Stomach (tissue), 9 donors: Measurements from ENCODE around the gene NRIP2. TPM values are rescaled to one million over a fixed set of nuclear protein-coding genes. Genes with fewer than 3 reads are reported as not detected.

ENCODE experiments used
- DNase-seq, 2 donors: peaks; one replicate each; pipeline versions ENCODE4 v3.0.0 to v3.0.0-alpha.2; 2013 to 2019
- H3K27ac ChIP-seq, 5 donors: fragments of 200-600 bp in 4 of 5; sonication (generic) in 4 of 5; one replicate each; pipeline ENCODE4 v1.5.1; 2013 to 2019; ENCODE audit warnings: mild to moderate bottlenecking in 1 of 5, moderate library complexity in 1 of 5
- H3K27me3 ChIP-seq, 3 donors: fragments of 200-600 bp; sonication (generic); one replicate each; pipeline ENCODE4 v1.5.1; 2017 to 2019; ENCODE audit warnings: mixed run types in 1 of 3
- H3K36me3 ChIP-seq, 4 donors: fragments of 200-600 bp; sonication (generic); 1 replicate in 3 of 4; 2 replicates in 1 of 4; pipeline ENCODE4 v1.5.1; 2016 to 2019
- H3K4me1 ChIP-seq, 4 donors: fragments of 200-600 bp; sonication (generic); one replicate each; pipeline ENCODE4 v1.5.1; 2016 to 2019
- H3K4me3 ChIP-seq, 4 donors: fragments of 200-600 bp; sonication (generic) in 3 of 4; one replicate each; pipeline ENCODE4 v1.5.1; 2016 to 2019; ENCODE audit warnings: mild to moderate bottlenecking in 1 of 4
- H3K9me3 ChIP-seq, 4 donors: fragments of 200-600 bp; sonication (generic); one replicate each; pipeline ENCODE4 v1.5.1; 2016 to 2019
- EP300 ChIP-seq: sonication (generic); formaldehyde crosslinking; IDR thresholded peaks from one replicate; pipeline ENCODE4 v1.6.1; 2017; ENCODE audit warnings: antibody characterized with exemption
- POLR2A ChIP-seq, 4 donors: fragments of 450-650 bp; IDR thresholded peaks; one replicate each; pipeline ENCODE4 v1.6.1; 2016; ENCODE audit warnings: antibody characterized with exemption in 4 of 4, control low read depth in 2 of 4, mild to moderate bottlenecking in 1 of 4, moderate library complexity in 1 of 4
- POLR2AphosphoS5 ChIP-seq, 3 donors: sonication (generic); formaldehyde crosslinking; IDR thresholded peaks; one replicate each; pipeline ENCODE4 v1.6.1; 2016; ENCODE audit warnings: antibody characterized with exemption in 3 of 3
- WGBS, 5 donors: extraction: QIAGEN DNeasy Blood & Tissue Kit in 3 of 5; methylation state at CpG; one replicate each; pipeline versions ENCODE4 v1.1.5 to v1.1.7; 2013 to 2018; 5-methylcytosine and 5-hydroxymethylcytosine counted together
- intact Hi-C: fragments of 100-400 bp; cut with DNase I; formaldehyde crosslinking; loops from one replicate; pipeline ENCODE4 v1.15.1; 2023; ENCODE audit warnings: low total_unique reads
- polyA plus RNA-seq, 3 donors: library from polyadenylated mRNA; stranded (reverse); fragments of 200-250 nt; gene quantifications; one replicate each; pipeline ENCODE4 v1.2.3, GENCODE V29; 2013
- total RNA-seq, 5 donors: library from RNA; depleted of rRNA; stranded (reverse); fragments of >200 nt; gene quantifications; one replicate each; pipeline versions ENCODE4 v1.1.0 to v1.2.3, GENCODE V29; 2014 to 2016
- TF ChIP-seq, protein P1 (sequence below), 7 experiments: fragments of 450-650 bp in 4 of 7; fragments of 200-600 bp in 3 of 7; sonication (generic) in 3 of 7; IDR thresholded peaks; one replicate each; pipeline ENCODE4 v1.5.1; 2016 to 2019; ENCODE audit warnings: antibody characterized with exemption in 7 of 7, control low read depth in 2 of 7, mild to moderate bottlenecking in 1 of 7
- donor health status: healthy with polysubstance abuse.
- donor health status: Bipolar disorder and iron deficiency.
- donor health status: healthy.

The NRIP2 gene
- total and polyA plus RNA-seq, 8 donors = 0.31 to 24.3 (median 0.89) TPM; not detected in 2

DNA sequence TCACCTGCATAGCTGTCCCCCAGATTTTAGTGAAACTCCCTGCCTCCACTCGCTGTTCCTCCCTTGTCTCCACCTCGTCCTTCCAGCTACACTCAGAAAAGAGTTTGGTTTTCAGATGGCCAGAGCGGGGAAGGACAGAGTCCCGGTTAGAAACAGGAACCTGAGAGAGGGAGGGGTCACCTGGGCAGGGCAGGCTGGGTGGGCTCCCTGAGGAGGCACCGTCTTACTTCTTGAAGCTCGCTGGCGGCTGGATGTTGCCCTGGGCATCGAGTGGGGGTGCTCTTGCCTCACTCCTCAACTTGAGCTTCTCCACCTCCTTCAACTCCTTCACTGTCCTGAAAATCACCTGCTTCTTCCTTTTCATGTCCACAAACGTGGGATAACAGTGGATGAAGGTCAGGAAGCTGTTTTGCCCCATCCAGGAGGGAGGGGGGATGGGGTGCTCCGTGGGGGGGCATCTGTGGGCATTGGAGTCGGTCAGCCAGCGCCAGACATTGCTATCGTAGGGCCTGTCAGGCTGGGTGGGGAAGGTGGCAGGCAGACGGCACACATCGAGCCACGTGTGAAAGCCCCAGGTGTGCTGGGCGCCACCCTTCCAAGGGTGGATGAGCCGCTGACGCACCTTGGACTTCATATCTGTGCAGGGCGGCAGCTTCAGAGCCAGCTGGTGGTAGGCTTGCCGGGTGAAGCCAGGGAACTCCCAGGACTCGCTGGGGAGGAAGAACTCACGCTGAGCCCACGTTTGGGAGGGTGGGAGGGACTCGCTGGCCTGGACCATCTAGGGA lies 20.0 kb upstream of the NRIP2 start:
- Histone ChIP-seq H3K36me3 (peaks cover 0 to 30% (median 14%) of the 10 kb centered on the region in 4 donors), H3K9me3 (no peaks in the 10 kb centered on the region), H3K4me3 (no peak overlapping the region), H3K27ac (no peak overlapping the region), H3K4me1 (peaks cover 0 to 5% (median 0%) of the 10 kb centered on the region in 4 donors), H3K27me3 (no peaks in the 10 kb centered on the region)
- TF ChIP-seq POLR2AphosphoS5 (IDR thresholded peaks at IDR 0.05) (no peak), EP300 (no peak), POLR2A (IDR thresholded peaks at IDR 0.05) (no peak)
- TF ChIP-seq, protein P1, sequence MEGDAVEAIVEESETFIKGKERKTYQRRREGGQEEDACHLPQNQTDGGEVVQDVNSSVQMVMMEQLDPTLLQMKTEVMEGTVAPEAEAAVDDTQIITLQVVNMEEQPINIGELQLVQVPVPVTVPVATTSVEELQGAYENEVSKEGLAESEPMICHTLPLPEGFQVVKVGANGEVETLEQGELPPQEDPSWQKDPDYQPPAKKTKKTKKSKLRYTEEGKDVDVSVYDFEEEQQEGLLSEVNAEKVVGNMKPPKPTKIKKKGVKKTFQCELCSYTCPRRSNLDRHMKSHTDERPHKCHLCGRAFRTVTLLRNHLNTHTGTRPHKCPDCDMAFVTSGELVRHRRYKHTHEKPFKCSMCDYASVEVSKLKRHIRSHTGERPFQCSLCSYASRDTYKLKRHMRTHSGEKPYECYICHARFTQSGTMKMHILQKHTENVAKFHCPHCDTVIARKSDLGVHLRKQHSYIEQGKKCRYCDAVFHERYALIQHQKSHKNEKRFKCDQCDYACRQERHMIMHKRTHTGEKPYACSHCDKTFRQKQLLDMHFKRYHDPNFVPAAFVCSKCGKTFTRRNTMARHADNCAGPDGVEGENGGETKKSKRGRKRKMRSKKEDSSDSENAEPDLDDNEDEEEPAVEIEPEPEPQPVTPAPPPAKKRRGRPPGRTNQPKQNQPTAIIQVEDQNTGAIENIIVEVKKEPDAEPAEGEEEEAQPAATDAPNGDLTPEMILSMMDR (IDR thresholded peaks at IDR 0.05) = no peak
- intact Hi-C loops = loop anchor here (10.0 kb wide), 2 partner anchors 90 to 180 kb away; no protein-coding TSS in a partner anchor
- 74 to 87% (median 86%) methylated on average over 24 to 25 of the region's 25 CpGs for WGBS, 5 donors
- peak in 1 of 2 donors; percentile 71 for DNase-seq

DNA sequence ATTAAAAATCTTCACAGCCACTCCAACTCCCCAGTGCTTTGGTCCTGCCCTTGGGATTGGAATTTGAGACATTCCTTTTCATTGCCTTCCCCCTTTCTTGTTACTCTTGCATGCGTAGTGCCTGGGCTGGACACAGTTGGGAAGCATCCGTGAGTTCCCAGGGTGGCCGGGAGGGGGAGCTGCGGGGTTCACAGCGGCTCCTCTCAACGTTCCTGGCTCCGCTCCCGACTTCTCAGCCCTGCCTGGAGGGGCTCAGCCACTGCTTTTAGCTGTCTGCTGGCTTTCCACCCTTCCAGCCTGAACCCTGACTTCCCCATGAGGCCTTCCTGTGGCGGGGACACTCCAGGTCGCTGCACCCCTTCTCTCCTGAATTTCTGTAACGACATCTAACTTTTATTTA lies 18.8 kb upstream of the NRIP2 start:
- intact Hi-C loops = loop anchor here (10.0 kb wide), 2 partner anchors 91 to 181 kb away; no protein-coding TSS in a partner anchor

DNA sequence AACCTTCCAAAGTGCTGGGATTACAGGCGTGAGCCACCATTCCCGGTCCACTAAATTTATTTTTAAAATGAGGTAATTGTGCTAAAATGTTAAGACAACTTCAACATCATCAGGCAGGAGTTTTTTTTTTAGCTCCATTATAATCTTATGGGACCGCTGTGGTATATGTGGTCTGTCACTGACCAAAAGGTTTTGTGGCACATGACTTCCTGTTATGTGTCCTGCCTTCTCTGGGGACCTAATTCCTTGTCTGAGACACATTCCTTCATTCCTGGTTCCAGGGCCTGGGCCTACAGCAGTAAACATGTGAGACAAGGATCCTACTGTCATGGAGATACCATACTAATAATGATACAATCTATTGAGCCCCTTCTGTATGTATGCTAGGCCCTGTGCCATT lies 17.1 kb upstream of the NRIP2 start:
- Histone ChIP-seq H3K27me3 (no peaks in the 10 kb centered on the region), H3K27ac (no peak overlapping the region), H3K4me1 (peaks cover 0 to 13% (median 0%) of the 10 kb centered on the region in 4 donors), H3K9me3 (no peaks in the 10 kb centered on the region), H3K36me3 (peaks cover 0 to 11% (median under 1%) of the 10 kb centered on the region in 4 donors), H3K4me3 (no peak overlapping the region)
- TF ChIP-seq, protein P1 (IDR thresholded peaks at IDR 0.05) = no peak
- TF ChIP-seq EP300 (no peak), POLR2AphosphoS5 (IDR thresholded peaks at IDR 0.05) (no peak), POLR2A (IDR thresholded peaks at IDR 0.05) (no peak)
- intact Hi-C loops = loop anchor here (10.0 kb wide), 2 partner anchors 93 to 183 kb away; no protein-coding TSS in a partner anchor
- WGBS, 5 donors = 89 to 97% (median 94%) methylated on average over 3 of the region's 3 CpGs
- DNase-seq = no peak

More for the DNA sequence above, 18.8 kb upstream of the NRIP2 start:
- TF ChIP-seq, protein P1 (IDR thresholded peaks at IDR 0.05) = peak in 5 of 7 experiments; percentile 42 to 76 (median 66)
- TF ChIP-seq POLR2A (IDR thresholded peaks at IDR 0.05) = no peak
- WGBS, 5 donors = 21 to 26% (median 21%) methylated on average over 11 of the region's 11 CpGs
- Histone ChIP-seq H3K36me3 (peaks cover 0 to 18% (median 9%) of the 10 kb centered on the region in 4 donors), H3K9me3 (no peaks in the 10 kb centered on the region), H3K27ac (no peak overlapping the region), H3K4me1 (peaks cover 0 to 13% (median 0%) of the 10 kb centered on the region in 4 donors), H3K27me3 (no peaks in the 10 kb centered on the region), H3K4me3 (no peak overlapping the region)
- DNase-seq = peak; percentile 80 to 93

DNA sequence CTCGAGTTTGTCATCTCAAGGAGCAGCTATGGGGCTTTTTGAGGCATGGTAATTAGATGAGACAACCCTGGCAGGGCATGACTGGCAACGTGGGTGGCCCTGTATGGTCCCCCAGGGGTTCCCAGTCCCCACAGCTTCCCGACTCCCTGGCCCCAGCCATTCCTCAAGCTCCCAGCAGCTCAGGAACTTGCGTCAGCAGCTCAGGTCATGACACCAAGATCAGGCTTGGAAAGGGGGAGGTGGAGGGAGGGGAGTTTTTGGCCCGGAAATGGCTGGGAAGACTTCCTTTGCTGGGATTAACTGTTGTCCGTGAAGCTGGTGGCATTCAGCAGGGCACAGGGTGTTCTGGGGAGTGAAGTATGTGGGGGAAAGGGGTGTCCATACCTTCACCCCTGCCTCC lies 10.4 kb upstream of the NRIP2 start:
- H3K9me3 ChIP-seq = no peaks in the 10 kb centered on the region
- intact Hi-C loops = no loop called here
- peaks cover 0 to 45% (median 17%) of the 10 kb centered on the region in 4 donors for H3K36me3 ChIP-seq
- no peak overlapping the region for H3K4me3 ChIP-seq
- WGBS, 5 donors = 36 to 50% (median 40%) methylated on average over 6 of the region's 6 CpGs
- no peak for TF ChIP-seq POLR2AphosphoS5 (IDR thresholded peaks at IDR 0.05)
- TF ChIP-seq, protein P1 (IDR thresholded peaks at IDR 0.05) = no peak
- no peak for TF ChIP-seq POLR2A (IDR thresholded peaks at IDR 0.05)
- TF ChIP-seq EP300 = no peak
- peak in 1 of 2 donors; percentile 64 for DNase-seq
- H3K4me1 ChIP-seq = peaks cover 0 to 12% (median 1%) of the 10 kb centered on the region in 4 donors
- H3K27ac ChIP-seq = peak overlapping the region in 2 of 5 donors; percentile 27 to 46
- H3K27me3 ChIP-seq = no peaks in the 10 kb centered on the region
